ENCODE data around the gene DCAKD. TPM values are rescaled to one million over a fixed set of nuclear protein-coding genes. Genes with fewer than 3 reads are reported as not detected.
A peak's percentile ranks its signal among the peaks of the same experiment; 100 is the strongest.

DCAKD gene
- 33.0 and 34.8 TPM in 2 replicates for total RNA-seq (2014; rRNA removed; shearing (Covaris generic))

- DNase-seq (ENCODE audit: low spot score), result peak; percentile 76
Measured at GRCh38 chr17:45051060-45051719, at the start of gene DCAKD. DCAKD (minus strand) TSS chr17:45051632; CDS start chr17:45034885, 16,747 bp downstream.

- peak; percentile 81 for DNase-seq (ENCODE audit: low spot score)
Measured at GRCh38 chr17:45098869-45099616, 47.6 kb upstream of the DCAKD start.

GRCh38 chr17:45098081-45098868 is 46.8 kb upstream of the DCAKD start:
- peak; percentile 53 for DNase-seq (ENCODE audit: low spot score)

GRCh38 chr17:45096926-45097325 is 45.5 kb upstream of the DCAKD start:
- DNase-seq (ENCODE audit: low spot score), result no peak

- DNase-seq (ENCODE audit: low spot score), result no peak
Measured at GRCh38 chr17:45096141-45096540, 44.7 kb upstream of the DCAKD start.

GRCh38 chr17:45093444-45094110 is 42.1 kb upstream of the DCAKD start:
- DNase-seq (ENCODE audit: low spot score), result no peak

- DNase-seq (ENCODE audit: low spot score), result peak; percentile 99
Measured at GRCh38 chr17:45092911-45093430, 41.5 kb upstream of the DCAKD start.

- no peak for DNase-seq (ENCODE audit: low spot score)
Measured at GRCh38 chr17:45091778-45092425, 40.5 kb upstream of the DCAKD start.

- no peak for DNase-seq (ENCODE audit: low spot score)
Measured at GRCh38 chr17:45090711-45091110, 39.3 kb upstream of the DCAKD start.

- DNase-seq (ENCODE audit: low spot score), result no peak
Measured at GRCh38 chr17:45088741-45089140, 37.3 kb upstream of the DCAKD start.

- no peak for DNase-seq (ENCODE audit: low spot score)
Measured at GRCh38 chr17:45087978-45088377, 36.5 kb upstream of the DCAKD start.

GRCh38 chr17:45087504-45087975 is 36.1 kb upstream of the DCAKD start:
- DNase-seq (ENCODE audit: low spot score), result no peak

GRCh38 chr17:45086865-45087503 is 35.6 kb upstream of the DCAKD start:
- no peak for DNase-seq (ENCODE audit: low spot score)

GRCh38 chr17:45086391-45086790 is 35.0 kb upstream of the DCAKD start:
- DNase-seq (ENCODE audit: low spot score), result no peak

GRCh38 chr17:45081047-45081703 is 29.7 kb upstream of the DCAKD start:
- no peak for DNase-seq (ENCODE audit: low spot score)

- no peak for DNase-seq (ENCODE audit: low spot score)
Measured at GRCh38 chr17:45077643-45078042, 26.2 kb upstream of the DCAKD start.

GRCh38 chr17:45073414-45074070 is 22.1 kb upstream of the DCAKD start:
- no peak for DNase-seq (ENCODE audit: low spot score)

- peak; percentile 20 for DNase-seq (ENCODE audit: low spot score)
Measured at GRCh38 chr17:45070809-45071208, 19.4 kb upstream of the DCAKD start.

- DNase-seq (ENCODE audit: low spot score), result no peak
Measured at GRCh38 chr17:45070001-45070400, 18.6 kb upstream of the DCAKD start.

All from A172 (cell line).